SK-N-SH (cell line): ENCODE results near the gene NUF2. TPM values are rescaled to one million over a fixed set of nuclear protein-coding genes. Genes with fewer than 3 reads are reported as not detected.
"Not testable (repeated sequence)": the region's sequence is repeated elsewhere in the genome, so short reads cannot be mapped to it uniquely, and the experiment has no call there.

Source experiments
- CTCF ChIA-PET: fragments of 300-600, 350-600 bp; formaldehyde crosslinking; extraction: SDS; loops from one replicate; lab custom pipeline; 2021; lab: Yijun Ruan, JAX
- POLR2A ChIA-PET: fragments of 350-600 bp; sonication (Branson Sonifier 250); formaldehyde crosslinking; extraction: SDS; loops from one replicate; lab custom pipeline; 2020; ENCODE audit warnings: antibody characterized with exemption, inconsistent platforms; lab: Yijun Ruan, JAX
- DNase-seq: peaks from one replicate; pipeline ENCODE4 v3.0.0; 2012
- H2AFZ ChIP-seq: fragments of 200-600 bp; sonication (generic); 2 replicates; pipeline ENCODE4 v1.8.1; 2016; ENCODE audit warnings: antibody characterized with exemption, mild to moderate bottlenecking, low read depth
- H3F3A ChIP-seq: fragments of 200-600 bp; sonication (generic); replicated peaks from 2 replicates; pipeline ENCODE3; 2016; ENCODE audit warnings: antibody characterized with exemption, mild to moderate bottlenecking; ENCODE audit not compliant: insufficient read depth
- H3K27ac ChIP-seq, 2 experiments: fragments of 200-500 bp in 1 of 2; fragments of 200-600 bp in 1 of 2; sonication (Bioruptor generic) in 1 of 2; sonication (generic), shearing (Covaris generic) in 1 of 2; 2 replicates each; pipeline versions ENCODE4 v1.5.1 to v1.6.1; 2014 to 2016; ENCODE audit warnings: low read depth in 2 of 2, inconsistent platforms in 1 of 2, low read length in 1 of 2, mild to moderate bottlenecking in 1 of 2, mixed read lengths in 1 of 2
- H3K27me3 ChIP-seq: fragments of 200-600 bp; sonication (generic), shearing (Covaris generic); 2 replicates; pipeline ENCODE4 v1.6.1; 2016; ENCODE audit warnings: mixed run types; ENCODE audit not compliant: insufficient read depth
- H3K36me3 ChIP-seq, 2 experiments: fragments of 200-500 bp in 1 of 2; fragments of 200-600 bp in 1 of 2; sonication (Bioruptor generic) in 1 of 2; sonication (generic) in 1 of 2; replicated peaks in 1 of 2; 2 replicates each; pipeline versions ENCODE3 to v1.5.1; 2014 to 2016; ENCODE audit warnings: low read length in 1 of 2, mild to moderate bottlenecking in 1 of 2; ENCODE audit not compliant: insufficient read depth in 2 of 2, control insufficient read depth in 1 of 2
- H3K4me1 ChIP-seq, 2 experiments: fragments of 200-500 bp in 1 of 2; fragments of 200-600 bp in 1 of 2; sonication (Bioruptor generic) in 1 of 2; sonication (generic), shearing (Covaris generic) in 1 of 2; 2 replicates each; pipeline versions ENCODE4 v1.5.1 to v1.6.1; 2014 to 2016; ENCODE audit warnings: low read depth in 1 of 2, low read length in 1 of 2, mixed run types in 1 of 2; ENCODE audit not compliant: insufficient read depth in 2 of 2, control insufficient read depth in 1 of 2
- H3K4me2 ChIP-seq: fragments of 200-600 bp; sonication (generic), shearing (Covaris generic); 2 replicates; pipeline ENCODE4 v1.6.1; 2017; ENCODE audit warnings: mixed run types
- H3K4me3 ChIP-seq, 2 experiments: fragments of 200-500 bp in 1 of 2; fragments of 200-600 bp in 1 of 2; sonication (Bioruptor generic) in 1 of 2; sonication (generic), shearing (Covaris generic) in 1 of 2; 2 replicates each; pipeline versions ENCODE4 v1.5.1 to v1.8.1; 2014 to 2016; ENCODE audit warnings: low read depth in 2 of 2, inconsistent platforms in 1 of 2, low read length in 1 of 2, mild to moderate bottlenecking in 1 of 2, mixed read lengths in 1 of 2, moderate library complexity in 1 of 2
- H3K79me2 ChIP-seq: fragments of 200-600 bp; sonication (generic); 2 replicates; pipeline ENCODE4 v1.8.1; 2017; ENCODE audit warnings: mild to moderate bottlenecking; ENCODE audit not compliant: insufficient read depth
- H3K9ac ChIP-seq: fragments of 200-600 bp; sonication (generic); 2 replicates; pipeline ENCODE4 v1.6.1; 2017; ENCODE audit warnings: mixed run types
- H3K9me2 ChIP-seq: fragments of 200-600 bp; sonication (generic); 2 replicates; pipeline ENCODE4 v1.6.1; 2017; ENCODE audit warnings: mixed run types
- H3K9me3 ChIP-seq: fragments of 200-600 bp; sonication (generic); 2 replicates; pipeline ENCODE4 v1.6.1; 2017; ENCODE audit warnings: mixed run types, mild to moderate bottlenecking, moderate library complexity
- H4K20me1 ChIP-seq: fragments of 200-600 bp; sonication (generic); 2 replicates; pipeline ENCODE4 v1.6.1; 2017; ENCODE audit warnings: mild to moderate bottlenecking, mixed run types; ENCODE audit not compliant: insufficient read depth
- CHD2 ChIP-seq: fragments of 150-350 bp; IDR thresholded peaks from 2 replicates; pipeline ENCODE4 v1.6.1; 2018; ENCODE audit warnings: low read length; ENCODE audit not compliant: partially characterized antibody
- ELF1 ChIP-seq: IDR thresholded peaks from 2 replicates; pipeline ENCODE4 v1.4.0; 2012
- EZH2phosphoT487 ChIP-seq: fragments of 200-600 bp; sonication (generic); IDR thresholded peaks from 2 replicates; pipeline ENCODE4 v1.6.1; 2017; ENCODE audit warnings: low read depth, mixed run types, mild to moderate bottlenecking, antibody characterized with exemption, moderate library complexity, borderline replicate concordance
- GABPA ChIP-seq: IDR thresholded peaks from 2 replicates; pipeline ENCODE4 v1.4.0; 2012; ENCODE audit warnings: low read depth, mild to moderate bottlenecking
- GATA2 ChIP-seq: sonication (generic); formaldehyde crosslinking; IDR thresholded peaks from 2 replicates; pipeline ENCODE4 v1.5.0; 2020; ENCODE audit warnings: mild to moderate bottlenecking, missing genetic modification reagents
- JUND ChIP-seq: IDR thresholded peaks from 2 replicates; pipeline ENCODE4 v1.4.0; 2012
- MAX ChIP-seq: IDR thresholded peaks from 2 replicates; pipeline ENCODE4 v1.4.0; 2012; ENCODE audit warnings: low read depth
- NRF1 ChIP-seq: IDR thresholded peaks from 2 replicates; pipeline ENCODE4 v1.6.1; 2012; ENCODE audit warnings: low read depth, mild to moderate bottlenecking, low read length
- RAD21 ChIP-seq: IDR thresholded peaks from 2 replicates; pipeline ENCODE4 v1.6.1; 2012; ENCODE audit warnings: mild to moderate bottlenecking, low read length
- RCOR1 ChIP-seq: fragments of 150-350 bp; IDR thresholded peaks from 2 replicates; pipeline ENCODE4 v1.6.1; 2017; ENCODE audit warnings: antibody characterized with exemption, low read length
- USF1 ChIP-seq: IDR thresholded peaks from 2 replicates; pipeline ENCODE4 v1.4.0; 2012; ENCODE audit warnings: low read depth, borderline replicate concordance
- WGBS: methylation state at CpG from one replicate; pipeline ENCODE4 v1.1.6; 2017; ENCODE audit warnings: low lambda C conversion rate; 5-methylcytosine and 5-hydroxymethylcytosine counted together
- polyA plus RNA-seq, 3 experiments: library from polyadenylated mRNA; depleted of rRNA; stranded (reverse); fragments of >200 nt; gene quantifications; 2 replicates each; pipeline ENCODE4 v1.2.3, GENCODE V29; 2012

NUF2 gene
- polyA plus RNA-seq, 1 of the 3 experiments (the other 2 are of a cell fraction), result 11.3 TPM

GRCh38 chr1:163347106-163347505 is 25.4 kb downstream of the NUF2 start (continued):
- TF ChIP-seq CHD2, result no peak
- TF ChIP-seq EZH2phosphoT487, result no peak

- Histone ChIP-seq H3K79me2 (no peaks in the 10 kb centered on the region), H3K4me3 (no peak overlapping the region), H3K27ac (no peak overlapping the region), H2AFZ (no peak overlapping the region), H3K9me3 (no peaks in the 10 kb centered on the region), H3K36me3 (peaks cover 78 to 83% of the 10 kb centered on the region in 2 experiments), H3K27me3 (no peaks in the 10 kb centered on the region), H3K9me2 (no peaks in the 10 kb centered on the region), H3K4me1 (no peaks in the 10 kb centered on the region), H4K20me1 (no peaks in the 10 kb centered on the region), H3F3A (peaks cover 4% of the 10 kb centered on the region), H3K4me2 (no peak overlapping the region), H3K9ac (no peak overlapping the region)
- ChIA-PET POLR2A (no interaction called here), CTCF (interaction anchor here (0.6 kb wide), 1 partner anchor 17 kb away, joined by 3 read pairs; no protein-coding TSS in a partner anchor)
- no peak for DNase-seq
- TF ChIP-seq GATA2 (CRISPR knock-in tag) (no peak), RCOR1 (no peak), EZH2phosphoT487 (no peak), GABPA (no peak), USF1 (no peak), RAD21 (no peak), CHD2 (no peak), NRF1 (no peak), ELF1 (no peak), MAX (no peak)
- WGBS, result 100% methylated on average over 2 of the region's 2 CpGs
Observed at GRCh38 chr1:163351912-163352311, 30.2 kb downstream of the NUF2 start.

GRCh38 chr1:163357378-163357777 is 35.6 kb downstream of the NUF2 start:
- CTCF ChIA-PET, result interaction anchor here (0.6 to 2.8 kb wide), 8 partner anchors 11 to 1716 kb away, joined by 3 to 14 read pairs (median 4); no protein-coding TSS in a partner anchor
- H3K9ac ChIP-seq, result no peak overlapping the region
- no peak for DNase-seq
- no peaks in the 10 kb centered on the region for H4K20me1 ChIP-seq
- peaks cover 18% of the 10 kb centered on the region for H3F3A ChIP-seq
- H3K9me2 ChIP-seq, result 0 out of 2 replicates have a peak, but pooled peaks cover 4% of the 10 kb centered on the region
- H3K27me3 ChIP-seq, result no peaks in the 10 kb centered on the region
- POLR2A ChIA-PET, result no interaction called here
- TF ChIP-seq JUND, result no peak
- TF ChIP-seq MAX, result no peak
- no peak overlapping the region for H2AFZ ChIP-seq
- H3K4me3 ChIP-seq, result no peak overlapping the region
- peaks cover 35 to 36% of the 10 kb centered on the region in 2 experiments for H3K36me3 ChIP-seq
- no peaks in the 10 kb centered on the region for H3K9me3 ChIP-seq
- WGBS, result 82% methylated on average over 2 of the region's 2 CpGs
- H3K79me2 ChIP-seq, result no peaks in the 10 kb centered on the region
- no peak overlapping the region for H3K4me2 ChIP-seq
- no peaks in the 10 kb centered on the region for H3K4me1 ChIP-seq
- H3K27ac ChIP-seq, result no peak overlapping the region

- H3K9me2 ChIP-seq, DNase-seq, H3K4me3 ChIP-seq, H3K4me2 ChIP-seq, H4K20me1 ChIP-seq, H2AFZ ChIP-seq, H3K79me2 ChIP-seq, H3K27me3 ChIP-seq, H3K27ac ChIP-seq, H3K9me3 ChIP-seq, H3K4me1 ChIP-seq, POLR2A ChIA-PET, H3K9ac ChIP-seq: not testable (repeated sequence)
- 96% methylated on average over 11 of the region's 11 CpGs for WGBS
- CTCF ChIA-PET, result interaction anchor here (0.9 to 2.8 kb wide), 20 partner anchors 10 to 1717 kb away, joined by 3 to 14 read pairs (median 4); no protein-coding TSS in a partner anchor
- Histone ChIP-seq H3F3A (peaks cover 18% of the 10 kb centered on the region), H3K36me3 (peaks cover 33 to 35% of the 10 kb centered on the region in 2 experiments)
Observed at GRCh38 chr1:163358172-163358571, 36.4 kb downstream of the NUF2 start.
